HCT116 (cell line): ENCODE measurements around the gene GRIP2. TPM values are rescaled to one million over a fixed set of nuclear protein-coding genes. Genes with fewer than 3 reads are reported as not detected.

Experiments used
- ATAC-seq: fragments of 200-7000 bp; cut with Tn5 transposase; 2 replicates; pipeline ENCODE4 v1.9.1; 2020; ENCODE audit warnings: mild to moderate bottlenecking, moderate library complexity
- BruUV-seq: library from RNA; stranded (reverse); fragments of 400-500 nt; replicated peaks from 2 replicates; lab custom pipeline; 2021; lab: Mats Ljungman, UMichigan
- CTCF ChIA-PET: fragments of 300-600 bp; sonication (Branson Sonifier 250); formaldehyde crosslinking; loops from one replicate; lab custom pipeline; 2021; ENCODE audit warnings: antibody characterized with exemption; lab: Charles Lee
- POLR2A ChIA-PET: fragments of 300-600, 350-600 bp; sonication (Branson Sonifier 250); formaldehyde crosslinking; loops from one replicate; lab custom pipeline; 2021; ENCODE audit warnings: antibody characterized with exemption; lab: Charles Lee
- RAD21 ChIA-PET, 2 experiments: fragments of 300-600 bp; sonication (Branson Sonifier 250); formaldehyde crosslinking; loops; one replicate each; lab custom pipeline; 2023; ENCODE audit warnings: low total read pairs in 2 of 2; ENCODE audit not compliant: uncharacterized antibody in 2 of 2, unreplicated experiment in 2 of 2, low non-redundant PET in 1 of 2; lab: Charles Lee
- DNase-seq: peaks from one replicate; pipeline ENCODE4 v3.0.0-alpha.2; 2010; ENCODE audit warnings: low read depth, low spot score
- H2AFZ ChIP-seq: fragments of 200-600 bp; shearing (Covaris generic), sonication (generic); 2 replicates; pipeline ENCODE4 v1.6.1; 2017; ENCODE audit warnings: low read depth, mixed run types, mixed read lengths, antibody characterized with exemption, low read length; ENCODE audit not compliant: poor library complexity, severe bottlenecking
- H3K27ac ChIP-seq: 2 replicates; pipeline ENCODE4 v1.5.1; 2012; ENCODE audit warnings: low read depth, low read length
- H3K27me3 ChIP-seq: fragments of 200-600 bp; sonication (generic); 2 replicates; pipeline ENCODE4 v1.6.1; 2016; ENCODE audit warnings: mixed run types, low read length, mixed read lengths; ENCODE audit not compliant: insufficient read depth
- H3K36me3 ChIP-seq, 2 experiments: fragments of 200-500 bp in 1 of 2; fragments of 200-600 bp in 1 of 2; sonication (Bioruptor generic) in 1 of 2; sonication (generic) in 1 of 2; 2 replicates each; pipeline versions ENCODE4 v1.5.1 to v1.6.1; 2014 to 2016; ENCODE audit warnings: low read length in 2 of 2, inconsistent platforms in 1 of 2, mixed read lengths in 1 of 2, mixed run types in 1 of 2; ENCODE audit not compliant: insufficient read depth in 2 of 2, control insufficient read depth in 1 of 2
- H3K4me1 ChIP-seq, 2 experiments: fragments of 200-600 bp in 1 of 2; sonication (generic) in 1 of 2; 2 replicates each; pipeline versions ENCODE4 v1.5.1 to v1.6.1; 2012 to 2017; ENCODE audit warnings: low read length in 2 of 2, inconsistent platforms in 1 of 2, mild to moderate bottlenecking in 1 of 2, mixed read lengths in 1 of 2, mixed run types in 1 of 2, moderate library complexity in 1 of 2; ENCODE audit not compliant: insufficient read depth in 2 of 2, control insufficient read depth in 1 of 2
- H3K4me2 ChIP-seq: fragments of 200-600 bp; sonication (generic); 2 replicates; pipeline ENCODE4 v1.6.1; 2017; ENCODE audit warnings: mixed run types, low read length, mixed read lengths
- H3K4me3 ChIP-seq, 2 experiments: fragments of 200-600 bp in 1 of 2; sonication (generic) in 1 of 2; replicated peaks in 1 of 2; 2 replicates each; pipeline ENCODE4 v1.5.1; 2011 to 2016; ENCODE audit warnings: low read length in 2 of 2, control low read depth in 1 of 2, low read depth in 1 of 2, mild to moderate bottlenecking in 1 of 2, mixed read lengths in 1 of 2, mixed run types in 1 of 2
- H3K79me2 ChIP-seq: fragments of 200-600 bp; sonication (generic); 2 replicates; pipeline ENCODE4 v1.6.1; 2017; ENCODE audit warnings: mild to moderate bottlenecking, mixed run types, low read length, moderate library complexity, mixed read lengths; ENCODE audit not compliant: insufficient read depth
- H3K9ac ChIP-seq: fragments of 200-600 bp; sonication (generic); 2 replicates; pipeline ENCODE4 v1.6.1; 2016; ENCODE audit warnings: low read length, mixed read lengths
- H3K9me2 ChIP-seq: fragments of 200-600 bp; sonication (generic), shearing (Covaris generic); 2 replicates; pipeline ENCODE4 v1.6.1; 2017; ENCODE audit warnings: mixed run types, mild to moderate bottlenecking, moderate library complexity; ENCODE audit not compliant: insufficient read depth
- H3K9me3 ChIP-seq, 2 experiments: fragments of 200-500 bp in 1 of 2; fragments of 200-600 bp in 1 of 2; sonication (Bioruptor generic) in 1 of 2; sonication (generic) in 1 of 2; 2 replicates each; pipeline ENCODE4 v1.6.1; 2014 to 2017; ENCODE audit warnings: low read length in 2 of 2, mixed read lengths in 2 of 2, inconsistent platforms in 1 of 2, low read depth in 1 of 2, mild to moderate bottlenecking in 1 of 2, mixed run types in 1 of 2, moderate library complexity in 1 of 2; ENCODE audit not compliant: control insufficient read depth in 1 of 2, insufficient read depth in 1 of 2
- H4K20me1 ChIP-seq: fragments of 200-600 bp; sonication (generic), shearing (Covaris generic); 2 replicates; pipeline ENCODE4 v1.6.1; 2017; ENCODE audit warnings: mixed run types, mild to moderate bottlenecking, moderate library complexity; ENCODE audit not compliant: insufficient read depth
- ATF3 ChIP-seq: IDR thresholded peaks from 2 replicates; pipeline ENCODE4 v1.6.1; 2012
- CEBPB ChIP-seq: IDR thresholded peaks from 2 replicates; pipeline ENCODE4 v1.6.1; 2012; ENCODE audit warnings: low read depth
- CTCF ChIP-seq, 3 experiments: fragments of 200-600 bp in 1 of 3; sonication (generic) in 1 of 3; IDR thresholded peaks in 2 of 3; conservative IDR thresholded peaks in 1 of 3; 2 replicates each; pipeline ENCODE4 v1.5.1; 2012 to 2017; ENCODE audit warnings: low read depth in 2 of 3, low read length in 2 of 3, antibody characterized with exemption in 1 of 3, borderline replicate concordance in 1 of 3, control low read depth in 1 of 3, mild to moderate bottlenecking in 1 of 3, mixed read lengths in 1 of 3, mixed run types in 1 of 3, moderate library complexity in 1 of 3; ENCODE audit not compliant: insufficient read depth in 1 of 3
- EGR1 ChIP-seq: IDR thresholded peaks from 2 replicates; pipeline ENCODE4 v1.6.1; 2012; ENCODE audit warnings: low read depth
- FOSL1 ChIP-seq: IDR thresholded peaks from 2 replicates; pipeline ENCODE4 v1.6.1; 2012; ENCODE audit warnings: low read depth
- MAX ChIP-seq: IDR thresholded peaks from 2 replicates; pipeline ENCODE4 v1.6.1; 2012
- RAD21 ChIP-seq: IDR thresholded peaks from 2 replicates; pipeline ENCODE4 v1.6.1; 2012; ENCODE audit warnings: low read depth, mild to moderate bottlenecking
- YY1 ChIP-seq: IDR thresholded peaks from 2 replicates; pipeline ENCODE4 v1.6.1; 2011; ENCODE audit warnings: low read length, low read depth, moderate library complexity, mild to moderate bottlenecking; ENCODE audit not compliant: insufficient replicate concordance; ENCODE audit errors: extremely low read depth
- intact Hi-C: fragments of 100-400 bp; cut with micrococcal nuclease; formaldehyde crosslinking; loops from 2 replicates; pipeline ENCODE4 v1.10.0; 2022
- total RNA-seq: library from RNA; stranded (reverse); gene quantifications from one replicate; pipeline ENCODE4 v1.2.1, GENCODE V29; 2021; ENCODE audit not compliant: unreplicated experiment

GRIP2 gene
- total RNA-seq, 1 experiment from 2014 or later: 0.34 TPM

GRCh38 chr3:14581334-14582044 lies 41.3 kb upstream of the GRIP2 start:
- no peak overlapping the region for H3K9ac ChIP-seq
- no peak overlapping the region for H3K4me3 ChIP-seq
- no peaks in the 10 kb centered on the region for H3K9me3 ChIP-seq
- TF ChIP-seq RAD21 (no peak), CTCF (IDR thresholded peaks at IDR 0.05 in 2 of 3, conservative IDR thresholded peaks at IDR 0.05 in 1 of 3; ENCODE audit: borderline replicate concordance in 1 of 3, insufficient read depth in 1 of 3, low read depth in 2 of 3, low read length in 2 of 3) (no peak), CEBPB (no peak), MAX (no peak), ATF3 (no peak), EGR1 (no peak), YY1 (no peak), FOSL1 (no peak)
- no peaks in the 10 kb centered on the region for H3K9me2 ChIP-seq
- no TSS peak for BruUV-seq
- ChIA-PET POLR2A (no interaction called here), CTCF (no interaction called here), RAD21 (no interaction called here)
- H3K36me3 ChIP-seq: no peaks in the 10 kb centered on the region
- H3K27me3 ChIP-seq: peaks cover 12% of the 10 kb centered on the region; the same call in 1 of the 2 replicates
- no peak overlapping the region for H2AFZ ChIP-seq
- intact Hi-C loops: no loop called here
- H3K4me2 ChIP-seq: no peak overlapping the region
- H3K4me1 ChIP-seq: no peaks in the 10 kb centered on the region
- no peaks in the 10 kb centered on the region for H4K20me1 ChIP-seq
- no peak overlapping the region for H3K27ac ChIP-seq
- ATAC-seq (peak; percentile 38; the same call in 1 of the 2 replicates), DNase-seq (no peak)
- H3K79me2 ChIP-seq: no peaks in the 10 kb centered on the region
